ENCODE measurements around the gene DNAJB6.

The DNAJB6 gene

DNA sequence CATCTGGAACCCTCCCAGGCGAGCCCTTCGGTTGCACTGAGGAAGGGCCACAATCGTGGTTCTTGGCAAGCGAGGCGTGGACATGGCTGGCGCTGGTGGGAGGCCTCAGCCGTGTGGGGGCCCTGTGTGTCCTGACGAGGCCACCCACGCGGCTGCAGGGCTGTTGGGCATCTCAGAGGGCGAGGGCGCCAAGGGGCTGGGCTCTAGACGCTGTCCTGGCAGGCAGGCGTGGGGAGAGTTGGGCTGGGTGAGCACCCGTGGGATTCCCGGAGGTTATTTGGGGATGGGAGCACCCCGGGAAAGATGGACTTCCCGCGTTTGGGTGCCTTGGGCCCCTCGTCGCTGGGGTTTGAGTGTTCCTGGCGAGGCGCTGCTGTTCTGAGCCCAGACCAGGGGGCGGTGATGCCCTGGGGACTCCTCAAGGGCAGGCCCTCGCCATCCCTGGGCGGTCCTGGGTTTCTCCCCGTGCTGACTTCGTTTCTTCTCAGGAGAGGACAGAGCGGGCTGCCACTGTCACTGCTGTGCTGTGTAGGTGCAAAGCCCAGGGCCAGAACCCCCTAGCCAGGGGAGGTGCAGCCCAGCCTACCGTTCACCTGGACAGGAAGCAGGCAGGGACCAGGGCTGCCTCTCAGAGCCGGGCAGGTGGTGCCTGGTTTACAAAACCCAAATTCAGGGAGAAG is 87.2 kb downstream of the DNAJB6 start:
- no peak for TF ChIP-seq GATA3 (IDR thresholded peaks at IDR 0.05; ENCODE audit: low read depth, low read length)
- TF ChIP-seq GATA2 (IDR thresholded peaks at IDR 0.05; ENCODE audit: low read depth, low read length) = no peak

DNA sequence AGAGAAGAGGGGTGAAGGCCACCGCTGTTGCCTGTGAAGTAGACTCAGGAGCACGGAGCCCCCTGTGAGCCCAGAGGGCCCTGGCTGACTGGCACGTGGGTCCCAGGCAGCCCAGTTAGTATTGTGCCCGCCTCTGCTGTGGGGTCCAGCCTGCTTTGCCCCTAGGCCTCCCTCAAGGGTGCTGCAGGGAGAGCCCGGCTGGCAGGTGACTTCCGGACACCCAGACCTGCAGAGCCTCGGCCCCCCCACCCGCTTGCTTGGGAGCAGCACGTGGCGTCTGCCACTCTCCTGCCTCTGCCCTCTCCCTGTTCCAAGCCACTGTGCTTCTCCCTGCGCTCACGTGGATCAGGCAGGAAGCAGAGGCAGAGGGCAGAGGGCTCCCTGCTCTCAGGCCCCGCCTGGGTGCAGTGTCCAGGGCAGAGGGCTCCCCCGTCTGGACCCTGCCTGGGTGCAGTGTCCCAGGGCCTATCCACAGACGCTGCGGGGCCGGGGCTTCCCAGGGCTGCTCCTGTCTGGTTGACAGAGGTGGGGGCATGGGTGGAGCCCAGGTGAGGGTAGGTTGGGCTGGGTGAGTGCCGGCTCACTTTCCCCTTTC is 88.4 kb downstream of the DNAJB6 start:
- no peak for TF ChIP-seq GATA2 (IDR thresholded peaks at IDR 0.05; ENCODE audit: low read depth, low read length)
- TF ChIP-seq GATA3 (IDR thresholded peaks at IDR 0.05; ENCODE audit: low read depth, low read length) = no peak

DNA sequence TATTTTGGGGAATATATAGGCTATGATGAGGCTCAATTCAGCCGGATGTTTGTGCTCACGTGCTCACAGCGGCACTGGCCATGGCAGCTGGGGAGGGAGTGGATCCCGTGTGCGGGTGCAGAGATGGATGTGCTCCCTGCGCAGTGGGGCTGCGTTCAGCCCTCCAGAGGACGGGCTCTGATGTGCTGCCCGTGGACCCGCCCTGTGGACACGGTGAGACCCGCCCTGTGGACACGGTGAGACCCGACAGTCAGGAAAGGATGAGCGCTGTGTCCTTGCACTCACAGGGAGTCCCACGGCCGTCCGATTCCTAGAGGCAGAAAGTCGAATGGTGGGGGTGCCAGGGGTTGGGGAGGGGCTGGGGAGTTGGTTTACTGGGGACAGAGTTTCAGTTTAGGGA is 89.0 kb downstream of the DNAJB6 start:
- TF ChIP-seq GATA2 (IDR thresholded peaks at IDR 0.05; ENCODE audit: low read depth, low read length) = no peak
- no peak for TF ChIP-seq GATA3 (IDR thresholded peaks at IDR 0.05; ENCODE audit: low read depth, low read length)

DNA sequence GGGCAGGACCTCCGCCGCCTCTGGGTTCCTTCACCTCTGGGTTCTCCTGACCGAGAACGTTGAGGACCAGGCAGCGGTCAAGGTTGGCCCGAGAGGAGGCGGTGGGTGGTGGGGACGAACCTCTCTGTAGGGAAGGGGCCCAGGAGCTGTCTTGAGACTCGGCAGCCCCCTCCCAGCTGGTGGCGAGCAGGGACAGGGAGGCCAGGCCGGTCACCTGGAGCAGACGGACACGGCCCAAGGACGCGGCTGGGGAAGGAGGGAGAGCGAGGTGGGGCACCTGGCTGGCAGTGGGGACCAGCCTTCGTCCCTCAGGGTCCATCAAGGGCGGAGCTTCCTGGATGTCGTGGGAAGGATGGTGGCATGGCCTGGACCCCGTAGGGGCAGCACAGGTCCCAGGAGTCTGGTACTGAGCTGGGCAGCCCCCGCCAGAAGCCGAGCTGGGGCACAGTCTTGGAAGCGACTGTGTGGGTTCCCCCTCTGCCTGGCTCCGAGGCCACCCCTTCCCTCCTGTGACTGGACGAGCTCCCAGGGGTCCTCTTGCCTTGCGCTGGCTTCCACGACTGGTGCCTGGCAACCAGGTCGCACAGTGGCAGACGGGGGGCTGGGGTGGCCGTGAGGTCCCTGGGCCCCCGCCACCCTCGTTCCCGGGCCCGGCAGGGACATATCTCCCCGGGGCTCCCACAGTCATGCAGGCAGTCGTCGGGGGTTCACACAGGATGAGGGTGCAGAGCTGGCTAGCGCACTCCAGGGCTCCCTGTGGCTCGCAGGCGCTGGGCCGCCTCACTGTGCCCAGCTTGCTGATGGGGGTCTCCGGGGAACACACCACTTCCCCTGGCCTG is 89.9 kb downstream of the DNAJB6 start:
- no peak for TF ChIP-seq GATA2 (IDR thresholded peaks at IDR 0.05; ENCODE audit: low read depth, low read length)
- TF ChIP-seq GATA3 (IDR thresholded peaks at IDR 0.05; ENCODE audit: low read depth, low read length) = no peak

DNA sequence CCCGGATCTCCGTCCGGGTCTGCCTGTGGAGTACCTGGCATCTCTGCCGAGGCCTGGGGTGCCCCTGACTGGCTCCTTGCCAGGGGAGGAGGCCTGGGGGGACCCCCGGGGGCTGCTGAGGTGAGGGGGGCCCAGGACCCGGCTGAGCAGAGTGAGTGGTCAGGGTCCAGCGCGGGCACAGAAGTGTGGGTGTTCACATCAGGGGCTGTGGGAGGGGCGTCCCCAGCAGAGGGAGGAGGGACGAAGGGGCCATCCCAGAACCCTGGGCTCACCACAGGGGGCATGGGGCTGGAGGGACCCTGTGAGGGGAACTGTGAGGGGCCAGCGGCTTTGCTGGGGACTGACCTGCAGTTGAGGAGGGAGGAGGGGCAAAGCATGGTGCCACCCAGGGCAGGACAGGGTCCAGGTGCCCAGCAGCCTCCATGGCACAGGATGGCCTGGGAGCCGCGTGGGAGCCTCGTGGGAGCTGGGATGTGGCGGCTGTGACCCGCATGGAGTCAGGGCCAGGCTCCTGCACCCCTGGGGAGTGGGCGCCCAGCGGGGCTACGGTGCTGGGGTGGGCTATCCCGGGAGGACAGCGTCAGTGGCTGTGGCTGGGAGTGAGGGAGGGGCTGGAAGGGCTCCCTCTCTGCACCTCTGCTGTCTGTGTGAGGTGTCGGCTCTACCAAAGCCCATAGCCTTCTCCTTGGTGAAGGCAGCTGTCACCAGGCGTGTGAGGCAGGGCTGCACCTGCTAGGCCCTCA is 91.2 kb downstream of the DNAJB6 start:
- TF ChIP-seq GATA2 (IDR thresholded peaks at IDR 0.05; ENCODE audit: low read depth, low read length) (no peak), GATA3 (IDR thresholded peaks at IDR 0.05; ENCODE audit: low read depth, low read length) (no peak)

DNA sequence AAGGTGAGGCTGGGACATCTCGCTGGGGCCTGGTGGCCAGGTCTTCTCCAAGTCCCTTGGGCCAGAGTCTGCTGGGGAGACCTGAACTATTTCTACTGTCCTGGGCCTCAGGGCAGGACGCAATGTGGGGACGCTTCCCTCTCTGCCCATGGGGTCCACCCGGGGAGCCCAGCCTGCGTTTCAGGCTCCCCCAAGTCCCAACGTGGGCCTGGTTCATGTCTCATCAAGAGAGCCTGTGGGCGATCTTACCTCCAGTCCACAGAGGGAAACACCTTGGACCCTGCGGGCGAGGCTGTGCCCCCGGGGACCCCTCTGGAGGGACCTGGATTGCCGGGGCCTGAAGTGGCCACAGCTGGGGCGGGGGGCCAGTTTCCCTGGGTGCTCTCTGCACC is 91.7 kb downstream of the DNAJB6 start:
- TF ChIP-seq GATA3 (IDR thresholded peaks at IDR 0.05; ENCODE audit: low read depth, low read length) (no peak), GATA2 (IDR thresholded peaks at IDR 0.05; ENCODE audit: low read depth, low read length) (no peak)

DNA sequence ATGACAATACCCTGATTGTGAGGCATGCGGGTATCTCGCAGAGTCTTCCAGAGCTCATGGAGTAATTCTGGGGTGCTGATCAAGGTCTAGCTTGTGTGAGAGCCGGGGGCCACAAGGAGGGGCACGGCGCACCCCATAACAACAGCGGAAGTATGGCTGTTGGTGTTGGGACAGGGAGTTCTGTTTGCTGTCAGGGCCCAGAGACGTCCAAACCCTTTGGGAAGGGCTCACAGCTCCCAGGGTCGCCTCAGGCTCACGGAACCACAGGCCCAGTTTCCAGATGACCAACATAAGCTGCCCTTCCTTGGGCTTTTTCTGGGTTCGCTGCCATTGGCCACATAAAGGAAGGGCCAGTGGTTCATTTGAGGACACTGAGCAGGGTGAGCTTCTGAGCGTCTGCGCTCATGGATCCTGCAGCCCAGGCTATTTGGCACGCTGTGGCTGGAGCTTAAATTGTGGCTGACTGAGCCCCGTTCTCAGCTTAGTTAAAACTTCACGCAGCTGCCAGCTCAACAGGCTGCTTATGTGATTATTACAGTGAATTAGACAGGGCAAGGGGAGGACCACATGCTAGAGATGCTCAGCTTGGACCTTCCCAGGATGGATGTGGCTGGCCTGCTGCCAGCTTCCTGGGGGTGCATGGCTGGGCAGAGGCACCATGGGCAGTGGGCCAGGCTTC is 92.3 kb downstream of the DNAJB6 start:
- TF ChIP-seq GATA2 (IDR thresholded peaks at IDR 0.05; ENCODE audit: low read depth, low read length) (no peak), GATA3 (IDR thresholded peaks at IDR 0.05; ENCODE audit: low read depth, low read length) (no peak)

DNA sequence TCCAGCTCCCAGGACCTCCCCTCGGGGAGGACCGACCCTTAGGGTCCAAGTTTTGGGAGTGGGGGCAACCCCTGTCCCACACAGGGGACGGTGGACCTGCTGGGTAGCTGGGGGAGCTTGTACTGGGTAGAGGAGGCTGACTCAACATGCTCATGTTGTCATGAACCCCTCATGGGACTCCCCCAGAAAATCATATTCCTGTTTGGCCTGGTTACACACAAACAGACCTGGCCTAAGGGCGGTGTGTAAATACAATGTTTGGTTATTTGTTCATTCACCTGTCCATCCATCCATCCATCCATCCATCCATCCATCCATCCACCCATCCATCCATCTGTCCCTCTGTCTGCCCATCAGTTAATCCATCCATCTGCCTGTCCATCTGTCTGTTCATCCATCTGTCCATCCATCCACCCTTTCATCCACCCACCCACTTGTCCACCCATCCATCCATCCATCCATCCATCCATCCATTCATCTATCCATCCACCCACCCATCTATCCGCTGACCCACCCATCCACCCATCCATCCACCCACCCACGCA is 92.9 kb downstream of the DNAJB6 start:
- TF ChIP-seq GATA3 (IDR thresholded peaks at IDR 0.05; ENCODE audit: low read depth, low read length) (no peak), GATA2 (IDR thresholded peaks at IDR 0.05; ENCODE audit: low read depth, low read length) (no peak)

DNA sequence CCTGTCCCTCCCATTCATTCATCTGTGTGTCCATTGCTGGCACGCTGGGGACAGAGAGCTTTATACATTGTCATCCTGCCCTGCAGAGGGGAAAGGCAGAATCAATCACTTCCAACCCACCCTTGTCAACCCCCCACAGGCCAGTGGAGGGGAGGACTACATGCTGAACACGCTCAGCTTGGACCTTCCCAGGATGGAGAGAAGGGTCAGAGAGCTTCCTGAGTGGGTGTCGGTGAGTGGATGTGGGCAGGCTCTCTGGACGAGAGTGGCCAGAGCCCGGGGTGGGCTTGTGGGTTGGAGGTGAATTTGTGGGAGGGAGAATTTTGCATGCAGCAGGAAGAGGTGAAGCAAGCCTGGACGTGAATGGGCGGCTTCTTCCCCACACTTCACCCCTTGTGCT is 93.9 kb downstream of the DNAJB6 start:
- TF ChIP-seq GATA3 (IDR thresholded peaks at IDR 0.05; ENCODE audit: low read depth, low read length) (no peak), GATA2 (IDR thresholded peaks at IDR 0.05; ENCODE audit: low read depth, low read length) (no peak)

DNA sequence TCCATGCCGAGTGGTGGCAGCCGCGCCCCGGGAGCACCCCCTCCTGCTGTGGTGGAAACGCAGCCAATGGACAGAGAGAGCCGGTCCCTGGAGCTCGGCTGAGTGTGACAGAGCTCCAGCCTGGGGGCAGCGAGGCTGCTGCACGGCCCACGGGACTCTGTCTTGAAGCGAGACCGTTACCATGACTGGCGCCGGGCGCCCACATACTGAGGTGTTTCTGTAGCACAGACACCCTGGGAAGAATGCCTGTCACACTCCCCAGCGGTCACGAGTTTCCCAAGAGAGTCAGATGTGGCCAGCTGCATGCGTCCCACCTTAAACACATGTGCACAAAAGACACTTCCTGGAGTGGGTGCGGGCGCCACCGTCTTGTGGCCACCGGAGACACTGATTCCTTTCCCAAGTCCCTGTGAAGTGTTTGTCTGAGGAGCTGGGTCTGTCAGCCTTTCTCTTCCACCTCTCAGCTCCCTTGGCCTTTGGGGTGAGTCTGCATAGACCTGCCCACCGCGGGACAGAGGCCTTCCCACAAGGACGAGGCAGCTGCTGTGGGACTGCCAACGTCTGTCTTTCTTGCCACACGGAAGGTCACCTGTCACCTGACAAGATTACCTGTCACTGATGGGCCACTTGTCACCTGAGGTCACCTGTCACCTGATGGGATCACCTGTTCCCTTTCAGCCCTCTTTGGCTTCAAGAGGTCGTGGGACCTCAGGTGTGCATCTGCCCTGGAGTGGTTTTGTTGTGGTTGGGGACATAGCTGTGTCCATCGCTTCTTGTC is 94.6 kb downstream of the DNAJB6 start:
- TF ChIP-seq GATA2 (IDR thresholded peaks at IDR 0.05; ENCODE audit: low read depth, low read length) (no peak), GATA3 (IDR thresholded peaks at IDR 0.05; ENCODE audit: low read depth, low read length) (no peak)

DNA sequence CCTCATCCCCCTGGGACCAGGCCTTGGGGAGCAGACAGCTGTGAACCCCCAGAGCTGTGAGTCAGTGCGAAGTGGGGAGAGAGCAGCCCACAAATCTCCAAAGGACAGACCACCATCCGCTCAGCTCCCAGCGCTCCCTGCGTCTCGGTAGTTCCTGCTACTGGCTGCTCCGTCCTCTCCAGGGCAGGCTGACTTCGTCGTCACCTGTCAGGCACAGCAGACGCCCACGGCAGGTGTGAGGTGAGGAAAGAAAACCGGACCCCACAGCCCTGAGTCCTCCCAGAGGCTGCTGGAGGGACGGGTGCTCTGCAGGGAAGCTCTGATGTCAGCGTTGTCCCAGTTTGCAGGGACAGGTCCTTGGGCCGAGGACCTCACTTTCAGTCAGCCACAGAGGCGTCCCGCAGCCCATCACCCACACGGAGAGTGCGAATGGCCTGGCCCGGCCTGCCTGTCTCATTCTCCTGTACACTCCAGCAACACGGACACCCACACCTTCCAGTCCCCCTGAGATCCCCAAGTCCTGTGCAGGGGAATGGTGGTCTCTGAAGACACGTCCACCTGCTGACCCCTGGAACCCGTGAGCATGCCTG is 95.2 kb downstream of the DNAJB6 start:
- TF ChIP-seq GATA3 (IDR thresholded peaks at IDR 0.05; ENCODE audit: low read depth, low read length) (no peak), GATA2 (IDR thresholded peaks at IDR 0.05; ENCODE audit: low read depth, low read length) (no peak)

DNA sequence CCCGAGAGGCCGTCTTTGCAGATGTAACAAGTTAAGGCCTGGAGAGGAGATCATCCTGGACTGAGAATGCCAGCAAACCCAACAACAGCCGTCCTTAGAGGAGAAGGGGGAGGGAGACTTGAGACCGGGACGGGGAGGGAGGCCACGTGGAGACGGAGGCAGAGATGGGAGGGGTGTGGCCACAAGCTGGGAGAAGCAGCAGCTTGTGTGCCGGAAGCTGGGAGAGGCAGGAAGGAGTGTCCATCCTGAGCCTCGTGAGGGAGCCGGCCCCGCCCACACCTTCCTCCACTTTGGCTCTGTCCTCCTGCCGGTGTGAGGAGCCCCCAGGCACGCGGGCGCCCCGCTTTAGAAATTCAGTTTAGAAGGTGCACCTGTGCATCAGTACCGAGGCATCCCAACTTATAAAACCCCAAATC is 95.7 kb downstream of the DNAJB6 start:
- no peak for TF ChIP-seq GATA2 (IDR thresholded peaks at IDR 0.05; ENCODE audit: low read depth, low read length)
- TF ChIP-seq GATA3 (IDR thresholded peaks at IDR 0.05; ENCODE audit: low read depth, low read length) = no peak
